Activated CD4-positive, alpha-beta T cell treated with anti-CD3 and anti-CD28 coated beads, Interleukin-2, amount 50 U/mL, for 16 hours (primary cell): Measurements from ENCODE around the gene NDN.
A peak's percentile ranks its signal among the peaks of the same experiment; 100 is the strongest.
"Not testable (repeated sequence)": the region's sequence is repeated elsewhere in the genome, so short reads cannot be mapped to it uniquely, and the experiment has no call there.

Experiments
- DNase-seq: peaks from one replicate; pipeline ENCODE4 v3.0.0-alpha.2; 2020

NDN gene, protein sequence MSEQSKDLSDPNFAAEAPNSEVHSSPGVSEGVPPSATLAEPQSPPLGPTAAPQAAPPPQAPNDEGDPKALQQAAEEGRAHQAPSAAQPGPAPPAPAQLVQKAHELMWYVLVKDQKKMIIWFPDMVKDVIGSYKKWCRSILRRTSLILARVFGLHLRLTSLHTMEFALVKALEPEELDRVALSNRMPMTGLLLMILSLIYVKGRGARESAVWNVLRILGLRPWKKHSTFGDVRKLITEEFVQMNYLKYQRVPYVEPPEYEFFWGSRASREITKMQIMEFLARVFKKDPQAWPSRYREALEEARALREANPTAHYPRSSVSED

DNA sequence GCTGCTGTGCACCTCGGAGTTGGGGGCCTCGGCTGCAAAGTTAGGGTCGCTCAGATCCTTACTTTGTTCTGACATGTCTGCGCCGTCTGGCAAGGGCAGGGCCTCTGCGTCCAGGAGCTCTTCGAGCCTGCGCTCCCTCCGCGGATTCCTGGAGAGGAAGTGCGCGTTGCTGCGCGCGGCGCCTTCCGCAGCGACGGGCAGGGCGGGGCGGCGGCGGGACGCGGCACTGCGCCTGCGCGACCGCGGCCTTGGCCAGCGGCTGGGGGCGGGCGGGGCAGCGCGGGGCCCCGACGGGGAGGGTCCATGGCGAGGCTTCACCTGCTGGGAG, at the start of gene NDN:
NDN (minus strand) TSS at position 163 of the 328 bp plus-strand sequence; CDS start at position 75, 88 bp downstream.
- peak; percentile 14 for DNase-seq

DNA sequence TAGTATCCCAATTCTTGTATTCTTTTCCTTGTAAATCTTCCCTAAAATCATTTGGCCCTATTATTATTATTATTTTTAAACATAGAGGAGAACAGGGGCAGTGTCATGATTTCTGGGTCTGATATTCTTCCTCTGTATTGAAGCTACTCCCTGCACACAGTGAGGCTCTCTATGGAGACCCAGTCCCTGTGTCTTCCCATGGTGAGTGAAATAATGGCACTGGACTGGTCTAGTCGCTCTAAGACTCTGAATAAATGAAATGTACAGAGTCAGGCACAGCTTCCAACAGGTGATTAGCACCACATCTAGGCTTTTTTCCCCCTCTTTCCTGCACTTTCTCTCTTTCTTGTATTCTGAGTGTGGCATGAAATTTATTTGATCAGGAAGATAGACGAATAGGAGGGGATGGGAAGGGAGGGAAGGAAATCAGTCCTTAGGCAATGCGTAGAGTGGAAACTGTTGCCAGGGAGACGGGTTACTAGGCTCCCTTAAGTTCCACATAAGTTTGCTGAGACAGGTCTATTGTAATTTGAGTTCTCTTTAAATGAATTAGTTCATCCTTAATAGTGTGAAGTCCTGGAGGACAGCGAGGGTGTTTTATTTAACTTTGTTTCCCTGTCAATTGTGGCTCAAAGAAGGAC, 49.0 kb upstream of the NDN start:
- DNase-seq = no peak

DNA sequence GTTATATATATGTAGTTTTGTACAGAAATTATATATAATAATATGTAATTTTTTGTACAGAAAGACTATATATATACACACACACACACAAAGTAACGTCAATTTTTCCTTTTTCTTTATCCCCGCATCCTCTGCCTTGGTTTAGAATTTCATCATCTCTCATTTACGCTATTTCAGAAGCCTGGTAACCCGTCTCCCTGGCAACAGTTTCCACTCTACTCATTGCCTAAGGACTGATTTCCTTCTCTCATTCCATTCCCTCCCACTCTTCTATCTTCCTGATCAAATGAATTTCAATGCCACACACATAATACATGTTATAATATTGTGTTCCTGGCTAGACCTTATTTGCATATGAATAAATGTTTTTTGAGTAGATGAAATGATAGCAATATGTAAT, 47.8 kb upstream of the NDN start:
- no peak for DNase-seq

DNA sequence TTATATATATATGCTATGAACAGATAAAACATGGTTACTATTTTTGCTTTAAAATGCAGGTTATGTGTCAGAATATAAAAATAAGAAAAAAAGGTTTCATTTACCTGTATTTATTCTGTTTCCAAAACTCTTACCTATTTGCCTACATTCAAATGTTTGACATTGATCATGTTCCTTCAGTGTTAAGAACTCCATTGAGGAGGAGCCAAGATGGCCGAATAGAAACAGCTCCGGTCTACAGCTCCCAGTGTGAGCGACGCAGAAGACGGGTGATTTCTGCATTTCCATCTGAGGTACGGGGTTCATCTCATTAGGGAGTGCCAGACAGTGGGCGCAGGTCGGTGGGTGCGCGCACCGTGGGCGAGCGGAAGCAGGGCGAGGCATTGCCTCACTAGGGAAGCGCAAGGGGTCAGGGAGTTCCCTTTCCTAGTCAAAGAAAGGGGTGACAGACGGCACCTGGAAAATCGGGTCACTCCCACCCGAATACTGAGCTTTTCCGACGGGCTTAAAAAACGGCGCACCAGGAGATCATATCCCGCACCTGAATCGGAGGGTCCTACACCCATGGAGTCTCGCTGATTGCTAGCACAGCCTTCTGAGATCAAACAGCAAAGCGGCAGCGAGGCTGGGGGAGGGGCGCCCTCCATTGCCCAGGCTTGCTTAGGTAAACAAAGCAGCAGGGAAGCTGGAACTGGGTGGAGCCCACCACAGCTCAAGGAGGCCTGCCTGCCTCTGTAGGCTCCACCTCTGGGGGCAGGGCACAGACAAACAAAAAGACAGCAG, 27.0 kb upstream of the NDN start:
- DNase-seq = not testable (repeated sequence)

DNA sequence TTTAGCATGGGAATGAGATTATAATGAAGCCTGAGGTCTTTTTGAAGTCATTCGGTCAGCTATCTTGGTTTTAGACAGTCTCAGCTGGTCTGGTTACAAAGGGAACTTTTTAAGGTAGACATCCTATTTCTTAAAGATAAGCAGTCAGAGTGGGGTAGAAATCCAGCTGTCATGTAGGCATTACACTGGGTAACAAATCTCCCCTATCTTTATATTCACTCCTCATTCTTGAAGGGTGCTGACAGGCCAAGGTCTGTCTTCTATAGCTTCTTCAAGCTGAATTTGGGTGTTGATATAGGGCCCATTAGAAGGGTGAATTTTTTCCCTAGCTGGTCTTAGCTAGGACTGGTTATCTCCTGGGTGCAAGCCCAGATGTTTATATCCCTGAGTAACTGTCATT, 21.2 kb upstream of the NDN start:
- no peak for DNase-seq

DNA sequence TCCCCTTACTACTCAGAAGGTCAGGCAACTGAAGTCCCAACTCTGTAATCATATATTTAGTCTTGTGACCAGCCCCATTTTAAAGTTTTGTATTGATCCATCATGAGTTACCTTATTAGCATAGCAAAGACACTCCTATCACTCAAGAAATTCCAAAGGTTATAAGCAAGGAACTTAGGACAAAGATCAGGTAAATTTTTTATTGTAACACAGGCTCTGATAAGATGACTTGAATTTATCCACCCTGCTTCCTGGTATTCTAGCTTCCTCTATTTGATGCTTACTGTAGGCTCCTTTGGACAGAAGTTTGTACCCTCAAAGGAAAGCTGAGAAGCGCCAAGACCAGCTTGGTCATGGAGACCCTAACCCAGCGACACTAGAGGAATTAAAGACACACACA, 8.2 kb upstream of the NDN start:
- no peak for DNase-seq

DNA sequence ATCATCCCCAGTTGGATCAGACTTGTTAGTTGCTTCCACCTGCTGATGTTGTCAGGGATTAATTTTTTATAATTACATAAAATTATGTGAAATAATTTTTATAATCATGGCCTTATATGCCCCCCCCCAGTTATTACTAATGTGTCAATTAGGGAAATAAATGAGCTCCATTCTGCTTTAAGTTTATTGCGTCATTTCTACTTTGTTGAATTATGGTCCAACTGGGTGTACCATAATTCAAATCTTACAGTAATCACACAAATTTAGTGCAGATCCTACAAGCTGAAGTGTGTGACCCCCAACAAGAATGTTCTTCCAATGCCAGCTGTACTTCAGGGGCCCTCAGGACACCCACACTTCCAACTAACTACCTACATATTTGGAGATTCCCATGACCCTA, 7.5 kb upstream of the NDN start:
- no peak for DNase-seq

DNA sequence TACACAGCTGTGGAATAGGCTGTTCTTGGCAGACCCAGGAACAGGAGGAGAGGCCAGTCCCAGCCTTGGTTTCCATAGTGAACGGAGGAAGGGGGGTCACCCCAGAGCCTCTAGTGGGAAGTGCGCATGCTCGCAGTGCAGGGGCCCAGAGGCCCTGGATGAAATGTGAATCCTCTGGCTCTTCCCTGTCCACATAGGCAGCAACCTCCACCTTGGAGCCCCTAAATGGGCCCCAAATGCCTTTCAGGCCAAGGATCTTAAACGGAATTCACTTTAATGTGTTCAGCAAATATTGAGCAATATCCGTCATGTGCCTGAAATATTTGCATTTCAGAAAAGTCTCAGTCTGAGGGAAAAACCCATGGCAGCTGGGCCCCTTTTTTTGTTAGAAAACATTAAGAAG, 3.3 kb upstream of the NDN start:
- no peak for DNase-seq

DNA sequence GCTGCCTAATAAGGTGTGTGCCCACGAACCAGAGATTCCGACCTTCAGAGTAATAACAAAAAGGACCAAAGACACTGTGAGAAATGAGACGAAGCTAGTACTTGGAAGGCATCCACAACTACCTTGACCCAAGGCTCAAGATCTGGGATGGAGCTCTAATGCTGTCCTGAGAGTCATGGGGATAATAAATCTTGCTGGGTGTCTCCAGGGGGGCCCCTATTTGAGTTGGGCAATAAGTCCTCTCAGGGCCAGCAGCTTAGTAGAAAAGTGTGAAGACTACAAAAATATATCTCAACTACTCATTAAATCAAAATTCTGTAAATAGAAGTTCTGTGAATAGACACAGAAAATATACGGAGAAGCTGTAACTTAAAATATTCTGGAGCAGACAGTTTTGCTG, 2.9 kb upstream of the NDN start:
- DNase-seq = no peak

DNA sequence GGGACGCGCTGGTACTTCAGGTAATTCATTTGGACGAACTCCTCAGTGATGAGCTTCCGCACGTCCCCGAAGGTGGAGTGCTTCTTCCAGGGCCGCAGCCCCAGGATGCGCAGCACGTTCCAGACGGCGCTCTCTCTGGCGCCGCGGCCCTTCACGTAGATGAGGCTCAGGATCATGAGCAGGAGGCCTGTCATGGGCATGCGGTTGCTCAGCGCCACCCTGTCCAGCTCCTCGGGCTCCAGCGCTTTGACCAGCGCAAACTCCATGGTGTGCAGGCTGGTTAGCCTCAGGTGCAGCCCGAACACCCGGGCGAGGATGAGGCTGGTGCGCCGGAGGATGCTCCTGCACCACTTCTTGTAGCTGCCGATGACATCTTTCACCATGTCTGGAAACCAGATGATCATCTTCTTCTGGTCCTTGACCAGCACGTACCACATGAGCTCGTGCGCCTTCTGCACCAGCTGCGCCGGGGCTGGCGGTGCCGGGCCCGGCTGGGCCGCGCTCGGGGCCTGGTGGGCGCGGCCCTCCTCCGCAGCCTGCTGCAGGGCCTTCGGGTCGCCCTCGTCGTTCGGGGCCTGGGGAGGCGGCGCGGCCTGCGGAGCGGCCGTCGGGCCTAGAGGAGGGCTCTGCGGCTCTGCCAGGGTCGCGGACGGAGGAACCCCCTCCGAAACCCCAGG, 501 bp downstream of the NDN start:
- DNase-seq = no peak

DNA sequence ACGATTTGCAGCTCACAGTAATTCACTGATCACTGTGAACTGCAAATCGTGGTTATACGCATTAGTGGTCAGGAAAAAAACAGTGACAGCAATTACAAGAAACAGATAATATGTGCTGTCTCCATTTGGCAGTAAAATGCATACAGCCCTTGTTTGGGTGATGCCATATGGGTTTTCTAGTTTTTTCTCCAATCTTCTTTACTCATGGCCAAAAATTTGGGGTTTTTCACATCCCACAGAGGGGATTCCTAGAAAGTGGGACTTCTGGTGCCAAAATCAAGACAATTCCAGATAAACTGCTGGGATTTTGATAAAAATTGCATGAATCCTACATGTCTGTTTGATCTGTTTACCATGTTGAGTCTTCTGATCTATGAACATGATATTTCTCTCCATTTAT, 15.6 kb downstream of the NDN start:
- DNase-seq = no peak

DNA sequence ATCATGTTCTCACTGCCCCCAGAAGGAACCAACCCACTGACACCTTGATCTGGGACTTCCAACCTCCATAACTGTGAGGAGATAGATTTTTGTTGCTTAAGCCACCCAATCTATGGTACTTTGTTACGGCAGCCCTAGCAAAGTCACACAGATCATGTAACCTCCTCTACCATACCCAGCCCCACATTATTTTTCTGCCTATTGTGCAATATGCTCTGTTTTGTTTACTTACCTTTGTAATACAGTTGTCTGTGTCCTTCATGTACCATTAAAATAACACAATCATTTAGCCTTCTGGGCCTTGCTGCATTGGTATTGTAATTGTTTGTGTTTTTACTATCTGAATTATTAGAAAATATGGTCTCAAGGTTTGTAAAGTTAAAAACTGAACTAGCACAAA, 16.1 kb downstream of the NDN start:
- no peak for DNase-seq

DNA sequence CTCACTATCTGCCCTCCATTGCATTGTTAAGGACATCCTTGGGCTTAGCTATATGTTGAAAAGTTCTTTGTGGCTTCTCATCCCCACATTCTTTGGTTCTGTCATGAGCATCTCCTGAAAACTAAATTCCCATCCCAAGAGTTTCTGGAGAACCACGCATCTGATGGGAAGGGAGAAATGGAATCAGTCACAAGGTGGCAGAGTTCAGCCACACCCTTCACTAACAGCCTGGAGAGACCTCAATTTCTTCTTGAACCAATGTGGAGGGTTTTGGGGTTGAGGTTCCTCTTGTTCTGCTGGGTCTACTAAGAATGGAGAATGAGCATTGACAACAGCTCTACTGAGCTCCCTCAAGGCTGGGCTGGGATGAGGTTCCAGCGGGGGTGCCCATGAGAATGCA, 23.9 kb downstream of the NDN start:
- DNase-seq = no peak

DNA sequence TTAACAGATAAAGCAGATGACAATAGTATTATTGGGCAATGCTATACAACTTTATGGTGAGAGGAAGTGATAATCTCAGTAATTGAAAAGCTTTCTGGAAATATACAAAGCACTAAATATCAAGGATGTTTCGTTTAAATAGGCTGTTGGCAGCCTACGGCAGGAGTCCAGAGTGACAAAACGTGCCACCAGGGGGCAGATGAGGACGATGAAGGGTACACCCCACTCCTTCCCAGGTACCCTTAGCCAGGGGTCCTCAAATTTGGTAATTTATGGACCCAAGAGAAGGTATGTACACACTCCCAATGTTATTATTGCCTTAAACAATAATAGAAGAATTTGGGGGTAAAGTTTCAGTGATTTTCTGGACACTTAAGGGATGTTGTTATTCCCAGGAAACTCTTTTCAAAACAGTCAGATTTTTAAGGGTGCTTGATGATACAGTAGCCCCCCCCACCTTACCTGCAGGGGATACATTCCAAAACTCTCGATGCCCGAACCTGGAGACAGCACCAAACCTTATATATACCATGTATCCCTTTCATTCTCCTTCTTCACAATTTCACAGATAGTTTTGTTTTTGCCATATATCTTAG, 38.1 kb downstream of the NDN start:
- peak; percentile 12 for DNase-seq

DNA sequence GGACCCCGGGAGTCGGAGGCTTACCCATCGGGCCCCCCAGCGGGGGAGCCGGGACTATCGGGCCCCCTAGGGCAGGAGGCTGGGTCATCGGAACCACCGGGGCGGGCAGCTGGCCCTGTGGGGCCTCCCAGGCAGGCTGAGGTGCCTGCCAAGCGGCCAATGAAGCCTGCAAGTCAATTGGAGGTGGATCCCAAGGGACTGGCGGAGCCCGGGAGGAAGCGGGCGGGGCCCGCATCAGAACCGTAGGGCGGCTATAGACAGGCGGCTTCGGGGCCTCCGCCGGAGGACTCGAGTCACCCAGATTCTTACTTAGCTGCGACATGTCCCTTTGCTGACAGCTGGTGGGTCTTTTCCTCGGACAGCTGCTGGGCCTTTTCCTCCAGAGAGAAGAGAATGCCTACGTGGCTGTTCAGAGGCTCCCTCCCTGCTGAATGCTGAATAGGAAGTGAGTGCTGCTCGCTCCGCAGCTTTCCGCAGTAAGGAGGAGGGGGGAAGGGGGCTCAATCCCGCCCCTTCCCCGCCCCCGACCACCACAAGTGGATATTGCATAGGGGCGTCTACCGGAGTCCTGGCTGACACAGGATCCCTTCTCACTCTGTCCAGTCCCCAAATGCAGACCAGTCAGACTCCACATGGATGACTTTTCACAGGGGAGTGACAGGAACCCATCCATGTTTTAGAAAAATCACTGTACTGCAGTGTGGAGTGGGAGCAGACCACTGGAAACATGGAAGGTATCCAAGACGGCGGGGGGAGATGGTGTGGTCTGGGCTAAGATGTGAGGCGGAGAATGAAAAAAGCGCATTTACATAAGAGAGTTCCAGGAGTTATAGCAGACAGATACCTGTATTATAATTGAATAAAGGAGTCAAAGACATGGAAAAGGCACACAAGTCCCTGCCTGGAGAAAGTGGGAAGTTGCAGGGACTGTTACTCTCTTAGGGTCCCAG, 39.4 kb downstream of the NDN start, which contains the start of gene MAGEL2:
MAGEL2 (minus strand) TSS at position 447 of the 950 bp plus-strand sequence; CDS start at position 322, 125 bp downstream.
- no peak for DNase-seq

DNA sequence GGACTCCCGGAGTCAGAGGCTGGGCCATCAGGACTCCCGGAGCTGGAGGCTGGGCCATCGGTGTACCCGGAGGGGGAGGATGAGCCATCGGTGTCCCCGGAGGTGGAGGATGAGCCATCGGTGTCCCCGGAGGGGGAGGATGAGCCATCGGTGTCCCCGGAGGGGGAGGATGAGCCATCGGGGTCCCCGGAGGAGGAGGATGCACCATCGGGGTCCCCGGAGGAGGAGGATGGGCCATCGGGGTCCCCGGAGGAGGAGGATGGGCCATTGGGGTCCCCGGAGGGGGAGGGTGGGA, 40.2 kb downstream of the NDN start:
- no peak for DNase-seq

DNA sequence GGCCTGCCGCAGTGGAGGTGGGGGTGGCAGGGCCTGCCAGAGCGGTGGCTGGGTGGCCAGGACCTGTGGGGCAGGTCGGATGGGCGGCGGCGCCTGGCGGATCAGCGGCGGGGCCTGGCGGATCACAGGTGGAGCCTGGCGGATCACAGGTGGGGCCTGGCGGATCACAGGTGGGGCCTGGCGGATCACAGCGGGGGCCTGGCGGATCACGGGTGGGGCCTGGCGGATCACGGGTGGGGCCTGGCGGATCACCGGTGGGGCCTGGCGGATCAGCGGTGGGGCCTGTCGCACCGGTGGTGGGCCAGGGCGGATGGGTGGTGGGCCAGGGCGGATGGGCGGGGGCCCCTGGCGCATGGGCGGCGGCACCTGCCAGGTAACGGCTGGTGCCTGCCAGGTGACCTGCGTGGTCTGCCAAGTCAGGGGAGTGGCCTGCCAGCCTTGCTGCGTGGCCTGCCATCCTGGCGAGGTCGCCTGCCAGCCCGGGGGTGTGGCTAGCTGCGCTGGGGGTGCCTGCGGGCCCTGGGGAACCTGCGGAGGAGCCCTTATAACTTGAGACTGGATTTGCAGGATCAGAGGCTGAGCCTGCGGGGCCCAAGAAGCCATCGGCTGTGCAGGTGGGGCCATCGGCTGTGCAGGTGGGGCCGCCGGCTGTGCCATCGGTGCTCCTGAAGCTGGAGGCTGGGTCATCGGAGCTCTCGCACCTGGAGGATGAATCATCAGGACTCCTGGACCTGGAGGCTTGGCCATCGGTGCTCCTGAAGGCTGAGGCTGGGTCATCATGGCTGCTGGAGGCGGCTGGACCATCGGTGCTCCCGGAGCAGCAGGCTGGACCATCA, 40.7 kb downstream of the NDN start:
- no peak for DNase-seq

DNA sequence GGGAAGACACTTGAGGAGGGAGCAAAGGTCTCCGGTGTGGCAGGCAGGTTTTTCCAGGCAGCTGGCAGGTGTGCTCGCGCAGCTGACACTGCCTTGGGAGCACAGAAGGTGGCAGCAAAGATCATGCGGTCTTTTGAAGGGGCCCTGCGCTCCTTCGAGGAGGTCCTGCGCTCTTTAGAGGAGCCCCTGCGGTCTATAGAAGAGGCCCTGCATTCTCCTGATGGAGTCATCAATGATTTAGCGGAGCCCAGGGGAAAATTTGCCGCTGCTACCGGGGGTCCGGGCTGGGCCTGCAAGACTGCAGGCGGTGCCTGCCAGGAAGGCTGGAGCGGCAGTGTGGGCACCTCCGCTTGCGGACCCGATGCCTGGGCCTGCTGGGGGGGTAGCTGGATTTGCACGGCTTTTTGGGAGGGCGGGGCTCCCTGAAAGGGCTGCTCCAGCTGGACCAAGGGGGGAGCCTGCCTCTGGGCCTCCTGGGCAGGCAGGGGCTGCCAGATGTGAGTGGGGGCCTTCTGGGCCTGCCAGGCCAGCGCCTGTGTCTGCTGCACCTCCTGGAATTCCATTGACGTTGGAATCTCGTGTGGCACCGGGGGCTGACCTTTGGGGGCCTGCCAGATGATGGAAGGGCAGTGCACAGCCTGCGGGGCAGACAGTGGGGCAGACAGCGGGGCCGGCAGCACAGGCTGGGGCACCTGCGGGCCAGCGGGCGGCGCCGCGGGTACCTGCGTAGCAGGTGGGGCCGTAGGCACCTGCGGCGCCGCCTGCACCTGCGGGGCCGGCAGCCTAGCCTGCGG, 41.5 kb downstream of the NDN start:
- no peak for DNase-seq

DNA sequence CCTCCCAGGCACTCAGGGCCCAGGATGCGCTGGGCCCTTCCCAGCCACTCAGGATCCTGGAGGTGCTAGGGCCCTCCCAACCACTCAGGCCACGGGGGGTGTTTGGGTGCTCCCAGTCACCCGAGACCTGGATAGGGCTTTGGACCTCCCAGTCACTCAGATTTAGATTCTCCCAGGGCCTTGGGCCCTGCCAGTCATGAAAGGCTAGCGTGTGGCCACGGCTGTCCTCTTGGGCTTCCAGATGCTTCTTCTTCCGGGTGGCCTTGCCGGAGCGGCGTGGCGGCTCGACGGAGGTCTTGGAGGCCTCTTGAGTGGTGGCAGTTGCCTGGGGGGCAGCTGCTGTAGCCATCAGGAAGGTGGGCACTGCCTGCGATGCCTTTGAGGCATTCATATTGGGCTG, 42.3 kb downstream of the NDN start:
- DNase-seq = no peak

DNA sequence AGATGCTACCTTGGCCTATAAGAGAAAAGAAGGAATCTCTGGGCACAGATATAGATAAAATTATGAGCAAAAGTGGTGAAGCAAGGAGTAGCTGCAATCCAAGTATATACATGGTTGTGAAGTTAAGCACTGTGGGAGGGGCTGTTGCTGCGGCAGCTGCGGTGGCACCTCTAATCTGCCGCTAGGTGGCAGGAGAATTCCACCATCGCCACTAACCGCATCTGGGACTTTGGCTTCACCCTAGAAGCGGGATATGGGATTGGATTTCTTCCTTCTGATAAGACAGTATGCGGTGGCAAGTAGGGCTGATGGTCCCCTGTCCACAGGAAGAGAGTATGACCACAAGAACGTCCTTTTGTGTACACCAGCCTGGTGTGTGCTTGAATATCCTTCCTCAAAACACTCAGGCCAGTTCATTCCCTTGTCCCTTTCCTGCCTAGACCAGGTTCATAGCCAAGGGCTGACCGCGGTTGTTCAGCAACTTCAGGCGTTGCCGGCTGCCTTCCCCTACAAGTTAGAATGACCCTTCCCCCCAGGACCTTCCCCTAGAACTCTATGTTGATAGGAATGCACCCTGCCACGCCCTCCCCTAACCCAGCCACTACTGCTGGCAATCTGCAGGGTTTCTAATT, 44.6 kb downstream of the NDN start:
- peak; percentile 49 for DNase-seq
